Osteocyte (in vitro differentiated cells): Measurements from ENCODE around the gene PRKACA. TPM values are rescaled to one million over a fixed set of nuclear protein-coding genes. Genes with fewer than 3 reads are reported as not detected.

Experiments
- DNase-seq: peaks from one replicate; pipeline ENCODE4 v3.0.0; 2021; ENCODE audit warnings: mixed read lengths; ENCODE audit not compliant: unreplicated experiment; ENCODE audit errors: extremely low spot score
- H3K27ac Mint-ChIP-seq: one replicate; pipeline ENCODE4 v1.8.0; 2021; ENCODE audit warnings: mild to moderate bottlenecking, mixed read lengths; ENCODE audit not compliant: unreplicated experiment
- H3K27me3 Mint-ChIP-seq: one replicate; pipeline ENCODE4 v1.8.0; 2021; ENCODE audit warnings: mixed read lengths; ENCODE audit not compliant: unreplicated experiment
- H3K36me3 Mint-ChIP-seq: one replicate; pipeline ENCODE4 v1.8.0; 2021; ENCODE audit warnings: mixed read lengths; ENCODE audit not compliant: unreplicated experiment
- H3K4me1 Mint-ChIP-seq: one replicate; pipeline ENCODE4 v1.8.0; 2021; ENCODE audit warnings: mixed read lengths; ENCODE audit not compliant: unreplicated experiment
- H3K4me3 Mint-ChIP-seq: one replicate; pipeline ENCODE4 v1.8.0; 2021; ENCODE audit warnings: mild to moderate bottlenecking, moderate library complexity, mixed read lengths; ENCODE audit not compliant: unreplicated experiment
- H3K9me3 Mint-ChIP-seq: one replicate; pipeline ENCODE4 v1.8.0; 2021; ENCODE audit warnings: mixed read lengths; ENCODE audit not compliant: unreplicated experiment
- CTCF ChIP-seq: fragments of 200-600 bp; sonication (generic); IDR thresholded peaks from 2 replicates; pipeline ENCODE4 v1.5.0; 2021; ENCODE audit warnings: antibody characterized with exemption, mild to moderate bottlenecking, moderate library complexity
- total RNA-seq: library from RNA; stranded (reverse); gene quantifications from 2 replicates; pipeline ENCODE4 v1.2.1, GENCODE V29; 2021

PRKACA gene
- total RNA-seq, 1 donor from 2014 or later, result 115 TPM

GRCh38 chr19:14089412-14089661 lies 28.2 kb downstream of the PRKACA start:
- peaks cover 15% of the 10 kb centered on the region for H3K4me1 Mint-ChIP-seq

GRCh38 chr19:14088634-14089411 lies 28.7 kb downstream of the PRKACA start:
- H3K27ac Mint-ChIP-seq, result peak overlapping the region; percentile 42
- no peaks in the 10 kb centered on the region for H3K9me3 Mint-ChIP-seq
- TF ChIP-seq CTCF, result no peak
- peaks cover 15% of the 10 kb centered on the region for H3K4me1 Mint-ChIP-seq
- H3K27me3 Mint-ChIP-seq, result no peaks in the 10 kb centered on the region
- peaks cover 11% of the 10 kb centered on the region for H3K36me3 Mint-ChIP-seq
- DNase-seq, result no peak
- peak overlapping the region; percentile 74 for H3K4me3 Mint-ChIP-seq

More at GRCh38 chr19:14089412-14089661, 28.2 kb downstream of the PRKACA start:
- Mint-ChIP-seq H3K27ac (peak overlapping the region; percentile 42), H3K27me3 (no peaks in the 10 kb centered on the region), H3K36me3 (peaks cover 11% of the 10 kb centered on the region), H3K9me3 (no peaks in the 10 kb centered on the region), H3K4me3 (peak overlapping the region; percentile 74)
- DNase-seq, result no peak
- peak; percentile 40 for TF ChIP-seq CTCF

GRCh38 chr19:14086098-14086497 lies 31.5 kb downstream of the PRKACA start:
- no peak for DNase-seq
- no peaks in the 10 kb centered on the region for H3K9me3 Mint-ChIP-seq
- peaks cover 18% of the 10 kb centered on the region for H3K4me1 Mint-ChIP-seq
- peaks cover 11% of the 10 kb centered on the region for H3K36me3 Mint-ChIP-seq
- H3K4me3 Mint-ChIP-seq, result no peak overlapping the region
- no peaks in the 10 kb centered on the region for H3K27me3 Mint-ChIP-seq
- no peak overlapping the region for H3K27ac Mint-ChIP-seq
- no peak for TF ChIP-seq CTCF

- no peak within 1 kb of the TSS for H3K4me3 Mint-ChIP-seq
- H3K36me3 Mint-ChIP-seq, result peaks cover 11% of the 10 kb centered on the region
- H3K27ac Mint-ChIP-seq, result no peak within 1 kb of the TSS
- TF ChIP-seq CTCF, result no peak
- no peak for DNase-seq
- peaks cover 20% of the 10 kb centered on the region for H3K4me1 Mint-ChIP-seq
- no peaks in the 10 kb centered on the region for H3K27me3 Mint-ChIP-seq
- H3K9me3 Mint-ChIP-seq, result no peaks in the 10 kb centered on the region
Measured at GRCh38 chr19:14085309-14085995, 32.1 kb downstream of the PRKACA start, which contains the start of gene C19orf67. Gene C19orf67 (minus strand): TSS chr19:14085783. CDS start chr19:14085627, 156 bp downstream.

GRCh38 chr19:14082675-14082960 lies 34.9 kb downstream of the PRKACA start:
- peak overlapping the region; percentile 97 for H3K4me3 Mint-ChIP-seq
- TF ChIP-seq CTCF, result no peak
- H3K27ac Mint-ChIP-seq, result no peak overlapping the region
- H3K36me3 Mint-ChIP-seq, result peaks cover 2% of the 10 kb centered on the region
- no peaks in the 10 kb centered on the region for H3K27me3 Mint-ChIP-seq
- no peak for DNase-seq
- no peaks in the 10 kb centered on the region for H3K9me3 Mint-ChIP-seq
- peaks cover 21% of the 10 kb centered on the region for H3K4me1 Mint-ChIP-seq
